Effector memory CD4-positive, alpha-beta T cell (primary cell): ENCODE measurements around the gene CXCR6.

Experiments used
- DNase-seq, 3 donors: peaks; one replicate each; pipeline ENCODE4 v3.0.0-alpha.2; 2020
- H3K27ac ChIP-seq: 2 replicates; pipeline ENCODE4 v1.7.0; 2013; ENCODE audit warnings: mild to moderate bottlenecking, low read length, moderate library complexity; ENCODE audit not compliant: insufficient read depth, poor library complexity, severe bottlenecking
- H3K27me3 ChIP-seq: replicated peaks from 2 replicates; pipeline ENCODE4 v1.7.0; 2013; ENCODE audit warnings: mild to moderate bottlenecking, low read length; ENCODE audit not compliant: insufficient read depth, control insufficient read depth, poor library complexity, severe bottlenecking
- H3K36me3 ChIP-seq: 2 replicates; pipeline ENCODE4 v1.7.0; 2013; ENCODE audit warnings: mild to moderate bottlenecking, low read length, moderate library complexity; ENCODE audit not compliant: control insufficient read depth, insufficient read depth
- H3K4me1 ChIP-seq: 2 replicates; pipeline ENCODE4 v1.7.0; 2013; ENCODE audit warnings: low read length, mild to moderate bottlenecking; ENCODE audit not compliant: control insufficient read depth, insufficient read depth, poor library complexity, severe bottlenecking
- H3K4me3 ChIP-seq: 2 replicates; pipeline ENCODE4 v1.7.0; 2013; ENCODE audit warnings: low read length, low read depth, mild to moderate bottlenecking; ENCODE audit not compliant: insufficient read depth, poor library complexity, severe bottlenecking
- H3K9me3 ChIP-seq: 2 replicates; pipeline ENCODE4 v1.7.0; 2013; ENCODE audit warnings: mild to moderate bottlenecking, low read length, moderate library complexity; ENCODE audit not compliant: control insufficient read depth

Gene CXCR6

DNA sequence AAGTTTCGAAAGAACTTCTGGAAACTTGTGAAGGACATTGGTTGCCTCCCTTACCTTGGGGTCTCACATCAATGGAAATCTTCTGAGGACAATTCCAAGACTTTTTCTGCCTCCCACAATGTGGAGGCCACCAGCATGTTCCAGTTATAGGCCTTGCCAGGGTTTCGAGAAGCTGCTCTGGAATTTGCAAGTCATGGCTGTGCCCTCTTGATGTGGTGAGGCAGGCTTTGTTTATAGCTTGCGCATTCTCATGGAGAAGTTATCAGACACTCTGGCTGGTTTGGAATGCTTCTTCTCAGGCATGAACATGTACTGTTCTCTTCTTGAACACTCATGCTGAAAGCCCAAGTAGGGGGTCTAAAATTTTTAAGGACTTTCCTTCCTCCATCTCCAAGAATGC is 4.1 kb downstream of the CXCR6 start:
- Histone ChIP-seq H3K27ac (no peak overlapping the region), H3K36me3 (peaks cover 45% of the 10 kb centered on the region), H3K27me3 (no peaks in the 10 kb centered on the region), H3K4me3 (no peak overlapping the region), H3K4me1 (peaks cover 51% of the 10 kb centered on the region), H3K9me3 (no peaks in the 10 kb centered on the region)
- no peak for DNase-seq

DNA sequence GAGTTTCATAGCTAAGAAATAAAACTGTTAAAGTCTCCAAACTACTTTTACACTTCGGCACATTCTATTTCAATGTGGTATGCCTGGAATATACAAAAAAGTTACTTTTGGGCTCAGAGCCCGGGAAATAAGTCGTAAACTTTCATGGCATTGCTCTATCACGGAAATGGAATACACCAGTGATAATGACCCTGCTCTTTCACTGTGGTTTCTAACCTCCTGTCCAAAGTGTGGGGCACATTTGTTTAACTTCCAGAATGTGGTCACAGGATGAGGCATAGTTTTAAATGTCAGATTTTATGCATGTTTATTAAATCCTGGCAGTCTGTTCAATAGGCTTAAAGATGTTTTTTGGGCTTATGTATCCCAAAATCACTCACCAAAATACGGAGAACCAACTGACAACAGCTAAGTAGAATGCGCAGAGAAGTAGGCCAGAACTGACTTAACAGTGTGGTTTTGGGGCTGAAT is 5.1 kb downstream of the CXCR6 start:
- H3K27ac ChIP-seq = no peak overlapping the region
- peaks cover 42% of the 10 kb centered on the region for H3K4me1 ChIP-seq
- peaks cover 55% of the 10 kb centered on the region for H3K36me3 ChIP-seq
- no peaks in the 10 kb centered on the region for H3K9me3 ChIP-seq
- DNase-seq = no peak
- H3K4me3 ChIP-seq = no peak overlapping the region
- no peaks in the 10 kb centered on the region for H3K27me3 ChIP-seq

DNA sequence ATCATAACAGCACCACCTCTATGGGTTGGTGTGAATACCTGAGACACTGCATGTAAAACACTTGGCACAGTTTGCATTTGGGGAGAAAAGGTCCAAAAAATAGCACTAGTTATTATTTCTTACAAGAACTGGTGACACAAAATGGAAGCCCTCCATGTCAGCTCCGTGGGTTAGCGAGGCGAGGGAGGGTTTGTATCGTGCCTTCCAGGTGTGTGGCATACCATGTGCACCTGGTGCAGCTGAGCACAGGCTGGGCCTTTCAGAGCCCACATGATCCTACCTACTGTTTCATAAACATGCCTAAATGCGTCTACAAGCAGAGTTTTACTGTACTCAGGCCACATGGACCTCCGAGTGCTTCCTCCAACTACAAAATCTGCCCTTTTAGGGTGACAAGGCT is 5.6 kb downstream of the CXCR6 start:
- Histone ChIP-seq H3K36me3 (peaks cover 60% of the 10 kb centered on the region), H3K4me1 (peaks cover 37% of the 10 kb centered on the region)

DNA sequence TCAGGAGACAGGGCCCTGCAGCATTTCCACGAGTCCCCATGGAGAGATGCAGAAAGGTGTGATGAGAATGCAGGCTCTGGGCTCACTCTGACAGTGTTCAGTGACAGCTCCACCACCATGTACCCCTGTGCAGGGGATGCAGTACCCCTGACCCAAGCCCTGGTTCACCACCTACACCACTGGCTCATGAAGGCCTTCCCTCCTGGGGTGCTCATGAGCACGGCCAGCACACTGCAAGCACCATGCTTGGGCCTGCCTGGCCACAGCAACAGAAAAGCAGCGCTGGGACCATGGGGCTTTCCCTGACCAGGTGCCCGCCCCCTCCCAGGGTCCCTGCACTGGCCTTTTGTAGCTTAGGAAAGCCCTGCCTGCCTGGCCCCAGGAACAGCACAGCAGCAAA is 6.2 kb downstream of the CXCR6 start:
- peaks cover 32% of the 10 kb centered on the region for H3K4me1 ChIP-seq
- no peaks in the 10 kb centered on the region for H3K27me3 ChIP-seq
- H3K9me3 ChIP-seq = no peaks in the 10 kb centered on the region
- H3K36me3 ChIP-seq = peaks cover 66% of the 10 kb centered on the region
- no peak overlapping the region for H3K4me3 ChIP-seq
- no peak for DNase-seq
- peak overlapping the region; percentile 60 for H3K27ac ChIP-seq

More for the DNA sequence above, 5.6 kb downstream of the CXCR6 start:
- Histone ChIP-seq H3K4me3 (no peak overlapping the region), H3K27ac (no peak overlapping the region), H3K27me3 (no peaks in the 10 kb centered on the region), H3K9me3 (no peaks in the 10 kb centered on the region)
- no peak for DNase-seq

DNA sequence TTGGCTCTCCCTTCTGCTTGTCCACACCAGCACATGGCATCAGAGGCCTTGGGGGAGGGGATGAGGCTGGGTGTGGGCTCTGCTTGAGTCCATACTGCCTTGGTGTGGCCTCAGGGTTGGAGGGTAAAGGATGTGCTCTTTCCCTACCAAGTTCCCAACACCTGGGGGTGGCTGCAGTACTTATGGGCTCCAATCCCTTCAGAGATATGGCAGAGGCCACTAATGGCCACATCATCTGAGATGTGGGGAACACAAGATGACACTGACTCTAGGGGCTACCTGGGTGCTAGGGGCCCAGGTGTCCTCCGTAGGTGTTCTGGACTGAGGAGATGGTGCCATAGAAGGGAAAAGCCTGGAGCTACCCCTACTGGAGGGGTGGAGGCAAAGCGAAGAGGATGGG is 6.9 kb downstream of the CXCR6 start:
- no peak overlapping the region for H3K4me3 ChIP-seq
- DNase-seq = no peak
- H3K4me1 ChIP-seq = peaks cover 26% of the 10 kb centered on the region
- H3K9me3 ChIP-seq = no peaks in the 10 kb centered on the region
- H3K27me3 ChIP-seq = no peaks in the 10 kb centered on the region
- H3K27ac ChIP-seq = peak overlapping the region; percentile 60
- H3K36me3 ChIP-seq = peaks cover 73% of the 10 kb centered on the region

DNA sequence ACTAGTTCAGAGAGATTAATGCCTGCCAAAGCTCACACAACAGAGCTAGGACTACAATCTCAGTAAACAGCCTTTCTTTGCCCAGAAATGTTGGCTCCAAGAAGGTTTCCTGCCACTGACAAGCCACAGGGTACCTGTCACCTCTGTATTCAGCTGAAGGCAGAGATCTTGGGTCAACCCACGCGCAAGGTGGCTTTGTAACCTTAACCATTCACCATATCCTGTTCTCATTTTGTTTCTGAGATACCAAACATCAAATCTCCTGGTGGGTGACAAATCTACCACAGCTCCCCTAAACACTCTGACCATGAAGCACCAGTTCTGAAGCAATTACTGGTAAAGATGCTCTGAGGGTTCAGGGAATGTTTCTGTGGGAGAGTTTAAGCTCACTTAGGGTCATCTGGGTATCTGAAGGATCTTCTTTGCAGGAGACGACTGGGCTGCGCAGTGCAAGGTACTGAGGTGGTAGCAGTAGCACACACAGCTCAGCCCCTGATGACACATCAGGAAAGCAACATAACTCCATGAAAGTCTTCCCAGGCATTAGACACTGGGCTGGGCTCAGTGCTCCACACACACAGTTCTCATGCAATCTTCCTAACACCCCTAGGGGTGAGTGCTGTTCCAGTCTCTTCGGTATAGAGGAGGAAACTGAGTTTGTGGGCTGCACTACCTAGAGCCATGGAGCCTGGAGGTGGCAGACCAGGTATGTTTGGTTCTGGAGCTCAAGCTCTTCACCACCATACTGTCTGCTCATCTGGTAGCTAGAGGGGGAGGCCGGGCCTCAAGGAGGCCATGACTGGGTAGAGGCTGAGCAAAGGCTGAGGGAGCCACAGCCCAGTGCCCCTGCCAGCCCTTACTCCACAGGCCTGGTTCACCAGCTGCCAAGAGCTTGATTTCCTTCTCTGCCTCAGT is 7.7 kb downstream of the CXCR6 start:
- peaks cover 21% of the 10 kb centered on the region for H3K4me1 ChIP-seq
- H3K9me3 ChIP-seq = no peaks in the 10 kb centered on the region
- no peak overlapping the region for H3K4me3 ChIP-seq
- H3K27ac ChIP-seq = peak overlapping the region; percentile 60
- peaks cover 81% of the 10 kb centered on the region for H3K36me3 ChIP-seq
- peak in 1 of 3 donors; percentile 27 for DNase-seq
- no peaks in the 10 kb centered on the region for H3K27me3 ChIP-seq

DNA sequence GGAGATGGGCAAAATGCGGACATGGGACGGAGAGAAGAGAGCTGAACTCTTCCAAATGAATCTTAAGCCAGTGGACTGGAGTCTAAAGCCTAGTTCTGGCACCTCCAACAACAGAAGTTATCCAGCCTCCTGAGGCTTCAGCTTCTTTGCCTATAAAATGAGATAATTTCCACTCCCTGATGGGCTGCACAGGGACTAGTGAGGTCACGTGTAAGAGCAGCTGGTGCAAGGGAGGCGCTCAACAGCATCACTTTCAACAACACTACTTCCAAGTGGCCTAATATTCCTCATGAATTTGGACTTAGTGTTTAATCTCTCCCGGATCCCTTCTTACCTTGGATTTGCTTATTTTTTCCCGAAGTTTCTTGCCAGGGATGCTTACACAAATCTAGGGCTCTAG is 8.7 kb downstream of the CXCR6 start:
- H3K9me3 ChIP-seq = no peaks in the 10 kb centered on the region
- peak overlapping the region; percentile 60 for H3K27ac ChIP-seq
- H3K36me3 ChIP-seq = peaks cover 88% of the 10 kb centered on the region
- peaks cover 21% of the 10 kb centered on the region for H3K4me1 ChIP-seq
- H3K4me3 ChIP-seq = no peak overlapping the region
- no peak for DNase-seq
- H3K27me3 ChIP-seq = no peaks in the 10 kb centered on the region

DNA sequence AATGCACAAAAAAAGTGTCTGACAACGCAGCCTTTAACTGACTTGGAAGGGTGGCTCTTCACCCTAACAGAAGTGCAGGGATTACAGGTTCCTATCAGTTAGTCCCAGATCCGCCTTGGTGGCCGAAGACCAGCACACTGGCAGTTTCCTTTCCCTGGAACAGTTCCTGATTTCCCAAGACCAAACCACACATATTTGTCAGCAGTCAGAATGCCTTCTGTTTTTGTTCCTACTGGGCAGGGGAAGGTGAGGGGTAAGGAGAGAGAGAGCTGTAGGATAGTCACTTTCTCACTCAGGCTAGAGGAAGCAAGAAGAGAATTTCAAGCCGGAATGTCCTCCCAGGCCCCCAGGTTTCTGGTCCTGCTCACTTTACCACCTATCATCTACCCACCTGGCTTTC is 9.2 kb downstream of the CXCR6 start:
- Histone ChIP-seq H3K27ac (no peak overlapping the region), H3K4me3 (no peak overlapping the region), H3K9me3 (no peaks in the 10 kb centered on the region), H3K27me3 (no peaks in the 10 kb centered on the region), H3K36me3 (peaks cover 88% of the 10 kb centered on the region), H3K4me1 (peaks cover 21% of the 10 kb centered on the region)
- DNase-seq = no peak

DNA sequence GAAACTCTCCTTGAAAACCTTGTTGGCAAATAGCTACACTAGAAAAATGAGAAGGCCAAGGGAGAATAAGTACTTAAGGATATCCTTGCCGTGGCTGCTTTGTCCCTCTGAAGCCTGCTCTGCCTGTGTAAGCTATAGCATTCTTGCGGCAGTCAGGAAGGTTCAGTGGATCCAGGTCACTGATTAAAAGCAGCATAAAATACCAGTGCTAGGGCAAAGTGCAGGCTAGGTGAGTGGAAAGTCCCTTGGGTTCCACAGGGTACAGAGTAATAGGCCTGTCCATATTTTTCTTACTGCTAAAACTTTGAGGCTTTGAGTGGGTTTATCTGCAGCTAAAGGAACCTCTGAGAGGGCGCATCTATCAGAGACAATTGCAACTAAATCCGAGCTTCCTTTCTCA is 10.3 kb downstream of the CXCR6 start:
- Histone ChIP-seq H3K4me3 (no peak overlapping the region), H3K27ac (no peak overlapping the region), H3K27me3 (no peaks in the 10 kb centered on the region), H3K9me3 (no peaks in the 10 kb centered on the region), H3K36me3 (peaks cover 88% of the 10 kb centered on the region), H3K4me1 (peaks cover 17% of the 10 kb centered on the region)
- DNase-seq = no peak

DNA sequence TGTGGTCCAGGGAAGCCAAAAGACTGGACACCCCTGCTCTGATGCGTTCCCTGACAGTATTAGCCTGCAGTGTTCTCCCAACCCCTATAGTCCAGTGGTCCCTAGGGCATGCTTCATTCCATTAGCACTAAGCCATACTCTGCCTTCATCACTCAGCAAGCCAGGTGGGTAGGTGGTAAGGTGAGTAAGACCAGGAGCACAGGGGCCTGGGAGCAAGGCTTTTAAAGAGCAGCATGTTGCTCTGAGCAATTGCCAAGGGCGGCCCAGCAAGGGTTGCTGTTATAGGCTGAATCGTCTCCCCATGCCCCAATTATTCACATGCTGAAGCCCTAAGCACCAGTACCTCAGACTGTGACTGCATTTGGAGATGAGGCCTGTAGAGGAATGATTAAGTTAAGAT is 11.0 kb downstream of the CXCR6 start:
- no peak for DNase-seq
- no peak overlapping the region for H3K27ac ChIP-seq
- no peak overlapping the region for H3K4me3 ChIP-seq
- no peaks in the 10 kb centered on the region for H3K9me3 ChIP-seq
- no peaks in the 10 kb centered on the region for H3K27me3 ChIP-seq
- peaks cover 88% of the 10 kb centered on the region for H3K36me3 ChIP-seq
- peaks cover 15% of the 10 kb centered on the region for H3K4me1 ChIP-seq
